ENCODE results near the gene HOXC9. TPM values are rescaled to one million over a fixed set of nuclear protein-coding genes. Genes with fewer than 3 reads are reported as not detected.

HOXC9 gene
- total RNA-seq, 1 donor from 2014 or later: not detected

DNA sequence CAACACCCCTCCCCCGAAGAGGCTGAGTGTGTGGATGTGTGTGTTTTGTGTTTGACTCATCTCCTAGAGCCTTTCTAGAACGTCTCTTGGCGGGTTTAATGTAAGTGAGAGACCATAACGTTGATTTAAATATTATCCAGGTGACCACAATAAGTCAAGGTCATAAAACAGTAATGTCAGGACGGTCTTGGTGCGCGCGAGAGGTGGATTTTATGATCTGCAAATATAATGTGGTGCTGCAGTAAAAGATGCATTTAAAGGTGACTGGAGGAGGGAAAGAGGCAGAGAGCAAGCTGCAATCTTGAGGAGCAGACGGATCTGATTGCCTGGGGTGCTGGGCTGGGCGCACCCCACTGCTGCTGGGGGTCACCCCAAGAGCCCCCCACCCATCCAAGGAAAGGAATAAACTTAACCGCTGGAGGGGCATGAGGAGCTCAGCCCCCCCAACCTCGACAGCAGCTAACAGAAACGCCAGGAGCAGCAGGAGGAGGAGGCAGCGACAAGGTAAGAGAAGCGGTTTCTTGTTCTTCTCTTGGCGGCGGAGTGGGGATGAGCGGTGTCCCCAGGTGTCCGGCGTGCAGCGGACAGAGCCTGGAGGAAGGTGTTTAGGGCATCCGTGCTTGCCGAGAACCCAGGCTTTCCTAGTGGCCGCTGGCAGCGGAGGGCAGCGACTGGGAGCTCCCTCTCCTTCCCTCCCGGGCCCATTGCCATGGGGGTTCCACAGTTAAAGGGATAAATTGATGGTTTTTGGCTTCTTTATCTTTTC, 9.5 kb upstream of the HOXC9 start:
- H3K27me3 ChIP-seq (ENCODE audit: low read depth): peaks cover 100% of the 10 kb centered on the region
- DNase-seq: no peak
- H3K4me3 ChIP-seq: no peak overlapping the region
- no peaks in the 10 kb centered on the region for H3K36me3 ChIP-seq
- TF ChIP-seq, protein P1, sequence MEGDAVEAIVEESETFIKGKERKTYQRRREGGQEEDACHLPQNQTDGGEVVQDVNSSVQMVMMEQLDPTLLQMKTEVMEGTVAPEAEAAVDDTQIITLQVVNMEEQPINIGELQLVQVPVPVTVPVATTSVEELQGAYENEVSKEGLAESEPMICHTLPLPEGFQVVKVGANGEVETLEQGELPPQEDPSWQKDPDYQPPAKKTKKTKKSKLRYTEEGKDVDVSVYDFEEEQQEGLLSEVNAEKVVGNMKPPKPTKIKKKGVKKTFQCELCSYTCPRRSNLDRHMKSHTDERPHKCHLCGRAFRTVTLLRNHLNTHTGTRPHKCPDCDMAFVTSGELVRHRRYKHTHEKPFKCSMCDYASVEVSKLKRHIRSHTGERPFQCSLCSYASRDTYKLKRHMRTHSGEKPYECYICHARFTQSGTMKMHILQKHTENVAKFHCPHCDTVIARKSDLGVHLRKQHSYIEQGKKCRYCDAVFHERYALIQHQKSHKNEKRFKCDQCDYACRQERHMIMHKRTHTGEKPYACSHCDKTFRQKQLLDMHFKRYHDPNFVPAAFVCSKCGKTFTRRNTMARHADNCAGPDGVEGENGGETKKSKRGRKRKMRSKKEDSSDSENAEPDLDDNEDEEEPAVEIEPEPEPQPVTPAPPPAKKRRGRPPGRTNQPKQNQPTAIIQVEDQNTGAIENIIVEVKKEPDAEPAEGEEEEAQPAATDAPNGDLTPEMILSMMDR (IDR thresholded peaks at IDR 0.05; ENCODE audit: borderline replicate concordance): no peak
- intact Hi-C loops (cut with micrococcal nuclease): no loop called here
- H3K27ac ChIP-seq (replicated peaks): no peak overlapping the region
- no peaks in the 10 kb centered on the region for H3K9me3 ChIP-seq (replicated peaks)
- peaks cover 32% of the 10 kb centered on the region for H3K4me1 ChIP-seq

- no peak overlapping the region for H3K4me3 ChIP-seq
Observed at GRCh38 chr12:53991077-53991460, 8.9 kb upstream of the HOXC9 start.

DNA sequence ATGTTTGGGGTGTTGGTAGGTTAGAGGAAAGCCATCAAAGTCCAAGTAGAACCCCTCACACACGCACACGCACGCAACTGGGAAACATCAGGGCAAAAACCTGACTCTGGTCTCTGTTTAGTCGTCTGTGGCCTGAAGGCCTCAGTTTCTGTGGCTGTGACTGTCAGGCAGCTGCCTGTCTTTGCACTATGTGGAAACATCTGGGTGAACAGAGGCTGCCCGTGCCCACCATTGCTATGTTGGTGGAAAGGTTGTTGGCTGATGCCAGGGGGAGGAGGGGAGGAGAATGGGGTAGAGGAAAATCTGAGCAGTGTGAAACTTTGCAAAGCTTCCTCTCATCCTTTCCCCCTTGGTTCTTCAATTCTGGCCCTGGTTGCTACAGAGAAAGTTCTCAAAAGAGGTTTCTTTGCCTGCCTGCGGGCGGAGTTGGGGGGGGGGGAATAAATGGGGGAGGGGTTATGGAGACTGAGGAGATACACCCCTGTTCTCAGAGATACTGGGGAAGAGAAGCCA, 7.5 kb upstream of the HOXC9 start:
- intact Hi-C loops (cut with micrococcal nuclease): no loop called here
- no peak for DNase-seq
- H3K4me1 ChIP-seq: peaks cover 31% of the 10 kb centered on the region
- H3K27me3 ChIP-seq (ENCODE audit: low read depth): peaks cover 100% of the 10 kb centered on the region
- H3K9me3 ChIP-seq (replicated peaks): no peaks in the 10 kb centered on the region
- H3K27ac ChIP-seq (replicated peaks): no peak overlapping the region
- TF ChIP-seq, protein P1 (IDR thresholded peaks at IDR 0.05; ENCODE audit: borderline replicate concordance): no peak
- H3K36me3 ChIP-seq: no peaks in the 10 kb centered on the region
- no peak overlapping the region for H3K4me3 ChIP-seq

More at GRCh38 chr12:53991077-53991460, 8.9 kb upstream of the HOXC9 start:
- no peak for DNase-seq
- peaks cover 100% of the 10 kb centered on the region for H3K27me3 ChIP-seq (ENCODE audit: low read depth)
- TF ChIP-seq, protein P1 (IDR thresholded peaks at IDR 0.05; ENCODE audit: borderline replicate concordance): no peak
- H3K27ac ChIP-seq (replicated peaks): no peak overlapping the region
- intact Hi-C loops (cut with micrococcal nuclease): no loop called here
- H3K4me1 ChIP-seq: peaks cover 32% of the 10 kb centered on the region
- no peaks in the 10 kb centered on the region for H3K36me3 ChIP-seq
- no peaks in the 10 kb centered on the region for H3K9me3 ChIP-seq (replicated peaks)

DNA sequence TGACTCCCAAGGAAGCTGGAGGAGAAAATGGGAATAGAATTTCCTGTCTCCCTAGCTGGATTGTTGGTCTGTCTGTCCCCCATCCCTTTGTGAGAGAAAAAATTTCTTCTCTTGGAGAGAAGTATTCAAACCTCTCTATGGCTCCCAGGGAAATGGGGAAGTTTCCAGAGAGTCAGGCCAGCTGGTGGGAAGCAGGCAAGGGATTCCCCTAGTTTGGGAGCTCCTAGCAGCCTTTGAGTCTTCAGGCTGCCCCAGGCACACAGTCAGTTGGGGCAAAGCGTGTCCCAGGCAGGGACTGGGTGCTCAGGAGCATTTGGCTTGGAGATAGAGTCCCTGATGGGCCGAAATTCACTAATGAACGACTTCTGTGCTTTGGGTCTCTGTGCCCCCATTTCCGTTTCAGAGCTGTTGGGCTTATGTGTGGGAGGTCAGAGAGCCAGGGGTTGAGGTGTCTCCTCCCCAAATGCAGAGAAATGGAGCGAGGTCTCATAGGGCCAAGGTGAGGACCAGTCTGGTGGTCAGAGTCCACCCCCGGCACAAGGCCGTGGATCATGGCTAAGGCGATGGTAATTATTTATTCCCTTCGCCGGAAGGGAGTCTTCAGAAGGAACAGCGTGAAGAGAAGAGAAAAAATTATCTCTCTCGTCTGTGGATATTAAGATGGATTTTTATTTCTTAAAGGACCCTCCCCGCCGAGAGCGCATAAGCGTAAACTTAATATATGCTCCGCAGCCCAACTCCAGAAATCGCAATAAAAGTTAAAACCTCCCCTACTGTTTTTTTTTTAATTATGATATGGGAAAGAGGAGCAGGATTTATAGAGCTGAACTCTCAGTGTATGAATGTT, 6.6 kb upstream of the HOXC9 start:
- intact Hi-C loops (cut with micrococcal nuclease): no loop called here
- peaks cover 31% of the 10 kb centered on the region for H3K4me1 ChIP-seq
- no peak overlapping the region for H3K4me3 ChIP-seq
- H3K27ac ChIP-seq (replicated peaks): no peak overlapping the region
- DNase-seq: no peak
- peaks cover 100% of the 10 kb centered on the region for H3K27me3 ChIP-seq (ENCODE audit: low read depth)
- TF ChIP-seq, protein P1 (IDR thresholded peaks at IDR 0.05; ENCODE audit: borderline replicate concordance): no peak
- H3K9me3 ChIP-seq (replicated peaks): no peaks in the 10 kb centered on the region
- no peaks in the 10 kb centered on the region for H3K36me3 ChIP-seq

- no peak overlapping the region for H3K27ac ChIP-seq (replicated peaks)
- peaks cover 30% of the 10 kb centered on the region for H3K4me1 ChIP-seq
- no peaks in the 10 kb centered on the region for H3K9me3 ChIP-seq (replicated peaks)
- TF ChIP-seq, protein P1 (IDR thresholded peaks at IDR 0.05; ENCODE audit: borderline replicate concordance): no peak
- H3K4me3 ChIP-seq: peak overlapping the region; percentile 66
- no peak for DNase-seq
- H3K27me3 ChIP-seq (ENCODE audit: low read depth): peaks cover 100% of the 10 kb centered on the region
- intact Hi-C loops (cut with micrococcal nuclease): no loop called here
- H3K36me3 ChIP-seq: no peaks in the 10 kb centered on the region
Observed at GRCh38 chr12:53994009-53994263, 6.0 kb upstream of the HOXC9 start.
